HepG2 (cell line): ENCODE results near the gene ASB4. TPM values are rescaled to one million over a fixed set of nuclear protein-coding genes. Genes with fewer than 3 reads are reported as not detected.
A peak's percentile ranks its signal among the peaks of the same experiment; 100 is the strongest.

Experiments
- GLMP ChIP-seq: sonication (generic); formaldehyde crosslinking; IDR thresholded peaks from 2 replicates; pipeline ENCODE4 v1.9.0; 2021; ENCODE audit warnings: missing genetic modification reagents, mild to moderate bottlenecking, borderline replicate concordance
- HDAC1 ChIP-seq: sonication (generic); formaldehyde crosslinking; IDR thresholded peaks from 2 replicates; pipeline ENCODE4 v1.5.1; 2020; ENCODE audit warnings: mild to moderate bottlenecking, missing genetic modification reagents
- HMGXB3 ChIP-seq: sonication (generic); formaldehyde crosslinking; IDR thresholded peaks from 2 replicates; pipeline ENCODE4 v1.4.0; 2020; ENCODE audit warnings: missing genetic modification reagents, borderline replicate concordance
- HNF4A ChIP-seq: sonication (generic); formaldehyde crosslinking; IDR thresholded peaks from 2 replicates; pipeline ENCODE4 v1.4.0; 2020; ENCODE audit warnings: missing genetic modification reagents
- HOMEZ ChIP-seq: IDR thresholded peaks from 2 replicates; pipeline ENCODE4 v1.6.1; 2016; ENCODE audit warnings: low read depth
- ISL2 ChIP-seq: sonication (generic); formaldehyde crosslinking; IDR thresholded peaks from 2 replicates; pipeline ENCODE4 v1.5.0; 2020; ENCODE audit warnings: missing genetic modification reagents
- JUND ChIP-seq: sonication (generic); formaldehyde crosslinking; IDR thresholded peaks from 2 replicates; pipeline ENCODE4 v1.8.0; 2022; ENCODE audit warnings: mild to moderate bottlenecking, missing genetic modification reagents
- NAIF1 ChIP-seq: sonication (generic); formaldehyde crosslinking; IDR thresholded peaks from 2 replicates; pipeline ENCODE4 v1.5.0; 2020; ENCODE audit warnings: mild to moderate bottlenecking, missing genetic modification reagents, borderline replicate concordance
- NFE2L1 ChIP-seq: sonication (generic); formaldehyde crosslinking; IDR thresholded peaks from 2 replicates; pipeline ENCODE4 v1.4.0; 2020; ENCODE audit warnings: missing genetic modification reagents, mild to moderate bottlenecking, borderline replicate concordance
- NR2F2 ChIP-seq: IDR thresholded peaks from 2 replicates; pipeline ENCODE4 v1.6.1; 2012; ENCODE audit warnings: low read depth, inconsistent platforms, borderline replicate concordance
- PRDM10 ChIP-seq: sonication (generic); formaldehyde crosslinking; IDR thresholded peaks from 2 replicates; pipeline ENCODE4 v1.4.0; 2020; ENCODE audit warnings: low read depth, missing genetic modification reagents
- RAD51 ChIP-seq: fragments of 450-650 bp; IDR thresholded peaks from 2 replicates; pipeline ENCODE4 v1.6.1; 2016; ENCODE audit warnings: borderline replicate concordance
- RBFOX2 ChIP-seq: fragments of 200-400 bp; formaldehyde crosslinking; IDR thresholded peaks from 2 replicates; pipeline ENCODE4 v1.6.1; 2017; ENCODE audit warnings: low read depth, mild to moderate bottlenecking, low read length
- RFX5 ChIP-seq: IDR thresholded peaks from 2 replicates; pipeline ENCODE4 v1.6.1; 2011; ENCODE audit warnings: low read depth, low read length, improper control_type of control experiment
- RFXANK ChIP-seq: IDR thresholded peaks from 2 replicates; pipeline ENCODE4 v1.6.1; 2016
- SMAD3 ChIP-seq: sonication (generic); formaldehyde crosslinking; IDR thresholded peaks from 2 replicates; pipeline ENCODE4 v1.4.0; 2020; ENCODE audit warnings: missing genetic modification reagents
- THAP11 ChIP-seq: IDR thresholded peaks from 2 replicates; pipeline ENCODE4 v1.6.1; 2016; ENCODE audit warnings: missing biosample characterization, missing genetic modification reagents
- ZMYM3 ChIP-seq: sonication (generic); formaldehyde crosslinking; IDR thresholded peaks from 2 replicates; pipeline ENCODE4 v1.5.1; 2020; ENCODE audit warnings: mild to moderate bottlenecking, missing genetic modification reagents
- ZNF17 ChIP-seq: sonication (generic); formaldehyde crosslinking; IDR thresholded peaks from 2 replicates; pipeline ENCODE4 v1.5.0; 2020; ENCODE audit warnings: mild to moderate bottlenecking, missing genetic modification reagents
- ZNF232 ChIP-seq: sonication (generic); formaldehyde crosslinking; IDR thresholded peaks from 2 replicates; pipeline ENCODE4 v1.4.0; 2020; ENCODE audit warnings: missing genetic modification reagents, borderline replicate concordance
- ZNF317 ChIP-seq: sonication (generic); formaldehyde crosslinking; IDR thresholded peaks from 2 replicates; pipeline ENCODE4 v1.5.0; 2020; ENCODE audit warnings: mild to moderate bottlenecking, missing genetic modification reagents
- ZNF713 ChIP-seq: sonication (generic); formaldehyde crosslinking; IDR thresholded peaks from 2 replicates; pipeline ENCODE4 v1.4.0; 2020; ENCODE audit warnings: mild to moderate bottlenecking, missing genetic modification reagents
- polyA plus RNA-seq, 8 experiments: library from polyadenylated mRNA; depleted of rRNA in 3 of 8; stranded (reverse) in 7 of 8; unstranded in 1 of 8; fragments of >200 nt; fragmentation: Illumina TruSeq in 4 of 8; extraction: Trizol in 4 of 8; gene quantifications; 2 replicates each; pipeline versions ENCODE4 v1.2.1 to v1.2.3, GENCODE V29; 2011 to 2016; ENCODE audit warnings: low read depth in 4 of 8, missing spikeins in 1 of 8, mixed read lengths in 1 of 8; ENCODE audit not compliant: insufficient read depth in 1 of 8
- total RNA-seq, 5 experiments: library from RNA; depleted of rRNA; stranded (reverse); fragments of >200 nt; fragmentation: Illumina TruSeq; extraction: Trizol; gene quantifications; 2 replicates each; pipeline ENCODE4 v1.2.3, GENCODE V29; 2016; ENCODE audit warnings: low read depth in 1 of 5

ASB4 gene
- total and polyA plus RNA-seq, 2 of the 13 experiments (the other 11 are each of a cell fraction or from before 2014, with no cell fraction given) = 1.1 to 4.0 TPM

- TF ChIP-seq ZNF232 (CRISPR knock-in tag) = no peak
- no peak for TF ChIP-seq ZNF317 (CRISPR knock-in tag)
- TF ChIP-seq ZNF713 (CRISPR knock-in tag) = no peak
- no peak for TF ChIP-seq HOMEZ (CRISPR knock-in tag)
- TF ChIP-seq HMGXB3 (CRISPR knock-in tag) = no peak
- no peak for TF ChIP-seq NFE2L1 (CRISPR knock-in tag)
- no peak for TF ChIP-seq PRDM10 (CRISPR knock-in tag)
- TF ChIP-seq RFXANK = no peak
- no peak for TF ChIP-seq RFX5
- TF ChIP-seq NR2F2 = peak; percentile 39; the same call in 1 of the 2 replicates
- no peak for TF ChIP-seq RAD51
- TF ChIP-seq GLMP (CRISPR knock-in tag) = no peak
- no peak for TF ChIP-seq ZMYM3
- TF ChIP-seq JUND (CRISPR knock-in tag) = no peak
- TF ChIP-seq NAIF1 (CRISPR knock-in tag) = 0 out of 2 replicates have a peak, but pooled peaks have one; percentile 44
- TF ChIP-seq THAP11 (CRISPR knock-in tag) = no peak
- no peak for TF ChIP-seq RBFOX2
- TF ChIP-seq ISL2 (CRISPR knock-in tag) = peak; percentile 82
- TF ChIP-seq SMAD3 (CRISPR knock-in tag) = no peak
- no peak for TF ChIP-seq HDAC1 (CRISPR knock-in tag)
- peak; percentile 32; the same call in 1 of the 2 replicates for TF ChIP-seq HNF4A (CRISPR knock-in tag)
- TF ChIP-seq ZNF17 = no peak
These were observed 15.3 kb upstream of the ASB4 start (continued) for GRCh38 chr7:95470452-95470851.
